GM21619 (cell line): ENCODE data around the gene B3GALT2.

ENCODE experiments used
- ATAC-seq: cut with Tn5 transposase; IDR thresholded peaks from one replicate; pipeline ENCODE4 v1.9.1; 2021; ENCODE audit not compliant: unreplicated experiment

The B3GALT2 gene

GRCh38 chr1:193183019-193183627 is 3.3 kb downstream of the B3GALT2 start:
- peak; percentile 61 for ATAC-seq

- no peak for ATAC-seq
Observed at GRCh38 chr1:193181985-193182384, 4.4 kb downstream of the B3GALT2 start.

DNA sequence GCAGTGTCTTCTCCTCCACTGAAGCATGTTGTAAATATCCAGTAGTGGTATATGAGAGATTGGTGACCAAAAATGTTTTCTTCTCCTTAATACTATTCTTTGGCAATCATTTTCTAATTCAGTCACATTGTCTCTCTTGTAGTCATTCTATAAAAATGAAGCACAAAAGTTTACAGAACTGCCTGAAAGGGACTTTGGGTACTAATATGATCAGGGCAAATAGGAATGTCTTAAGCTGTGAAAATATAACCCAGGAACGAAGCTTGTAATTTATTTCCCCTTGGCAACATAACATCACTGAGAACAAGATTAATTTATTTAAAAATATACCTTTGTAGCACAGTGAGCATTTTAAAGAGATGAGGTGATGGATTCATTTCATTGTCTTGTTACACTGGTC is 4.9 kb downstream of the B3GALT2 start:
- no peak for ATAC-seq

DNA sequence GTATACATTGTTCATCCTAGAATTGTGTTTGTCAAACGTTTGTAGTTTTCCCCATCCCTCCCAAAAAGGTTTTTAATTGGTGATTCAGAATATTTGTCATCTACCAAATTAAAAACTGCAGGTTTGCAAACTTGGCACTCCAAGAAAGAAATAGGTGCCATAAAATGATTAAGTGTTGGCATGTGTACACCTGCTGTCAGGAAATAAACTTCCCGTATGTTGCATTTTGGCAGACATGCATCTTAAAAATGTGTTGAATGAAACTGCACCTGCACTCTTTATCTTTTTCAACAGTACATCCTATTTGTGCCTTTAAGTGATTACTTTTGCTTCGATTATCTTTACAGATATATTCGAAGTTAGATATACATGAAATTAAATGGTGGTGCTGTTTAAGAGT is 7.3 kb downstream of the B3GALT2 start:
- no peak for ATAC-seq

GRCh38 chr1:193176788-193177187 is 9.6 kb downstream of the B3GALT2 start:
- ATAC-seq: no peak

DNA sequence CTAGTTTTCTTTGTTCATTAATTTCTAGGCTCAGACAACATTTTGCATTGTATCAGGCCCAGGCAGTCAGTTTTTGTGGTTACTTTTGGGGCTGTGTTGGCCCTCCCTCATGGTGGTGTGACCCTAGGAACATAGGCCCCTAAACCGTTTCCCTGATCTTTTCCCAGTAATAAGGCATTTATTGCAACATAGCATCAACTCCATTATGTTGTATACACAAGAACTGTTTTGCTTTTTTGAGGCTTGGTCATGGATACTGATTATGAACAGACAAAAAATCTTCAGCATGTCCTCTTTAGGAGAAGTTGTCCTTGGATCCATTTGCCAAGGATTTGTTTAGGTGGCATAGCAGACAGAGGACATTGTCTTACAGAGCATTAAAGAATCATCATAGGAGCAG is 10.3 kb downstream of the B3GALT2 start:
- no peak for ATAC-seq

DNA sequence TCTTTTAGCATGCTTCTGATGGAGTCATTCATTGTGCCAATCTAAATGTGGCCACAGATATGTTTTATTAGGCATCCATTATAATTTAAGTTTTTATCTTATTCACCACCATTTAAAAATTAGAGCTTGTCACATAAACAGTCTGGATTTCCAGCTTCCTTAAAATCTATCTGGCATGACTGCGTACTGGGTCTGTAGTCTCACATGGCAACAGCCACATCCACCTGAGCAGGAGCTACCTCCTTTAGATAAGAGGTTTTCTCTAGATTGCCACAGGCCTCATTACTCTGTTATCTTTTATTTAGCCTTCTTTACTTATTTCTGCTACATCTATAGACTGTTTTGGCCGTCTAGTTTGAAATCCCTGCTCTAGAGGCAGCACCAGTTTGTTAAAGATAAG is 29.1 kb downstream of the B3GALT2 start:
- no peak for ATAC-seq

DNA sequence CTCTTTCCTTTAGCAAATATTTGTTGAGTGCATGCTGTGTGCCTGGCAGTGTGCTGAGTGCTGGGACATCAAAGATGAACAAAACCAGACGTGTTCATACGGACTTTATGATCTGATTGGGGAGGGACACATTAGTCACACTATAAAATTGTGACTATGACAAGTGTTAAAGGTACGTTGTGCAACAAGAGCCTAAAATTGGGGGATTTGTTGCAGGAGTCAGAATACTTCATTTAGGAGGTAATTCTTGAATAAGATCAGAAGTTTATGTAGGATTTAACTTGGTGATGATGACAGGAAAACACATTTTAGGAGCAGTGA is 29.6 kb downstream of the B3GALT2 start:
- ATAC-seq: no peak

DNA sequence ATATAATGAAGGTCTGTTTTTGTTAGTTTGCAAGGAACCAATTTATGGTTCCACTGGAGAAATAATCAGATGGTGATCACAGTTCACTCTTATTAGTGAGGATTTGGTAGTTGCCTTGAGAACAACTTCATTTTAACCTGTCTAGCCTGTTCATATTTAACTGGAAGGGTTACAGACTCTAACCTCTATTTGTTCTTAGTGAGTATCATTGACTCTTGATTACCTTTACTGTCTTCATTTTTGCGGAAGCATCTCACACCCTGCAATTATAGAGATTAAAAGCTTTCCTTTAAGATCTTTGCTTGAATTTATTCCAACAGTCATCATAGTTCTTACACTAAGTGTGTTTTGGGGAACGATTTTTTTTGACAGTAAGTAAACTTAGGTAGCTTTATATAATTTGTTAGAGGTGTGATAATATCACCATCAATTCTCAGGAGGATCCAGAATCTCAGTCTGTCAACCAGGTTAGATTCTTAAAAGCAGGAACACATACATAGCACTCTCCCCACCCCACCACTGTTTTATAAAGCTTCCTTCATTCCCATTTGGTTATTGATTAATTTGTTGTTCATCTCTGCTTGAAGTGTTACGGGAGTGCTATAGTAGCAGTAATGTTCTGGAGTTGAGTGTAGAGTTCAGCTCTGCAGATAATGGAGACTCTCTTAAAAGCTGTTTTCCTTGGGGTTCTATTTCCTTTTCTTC is 30.1 kb downstream of the B3GALT2 start:
- ATAC-seq: no peak

- no peak for ATAC-seq
Observed at GRCh38 chr1:193144999-193145398, 41.4 kb downstream of the B3GALT2 start.

DNA sequence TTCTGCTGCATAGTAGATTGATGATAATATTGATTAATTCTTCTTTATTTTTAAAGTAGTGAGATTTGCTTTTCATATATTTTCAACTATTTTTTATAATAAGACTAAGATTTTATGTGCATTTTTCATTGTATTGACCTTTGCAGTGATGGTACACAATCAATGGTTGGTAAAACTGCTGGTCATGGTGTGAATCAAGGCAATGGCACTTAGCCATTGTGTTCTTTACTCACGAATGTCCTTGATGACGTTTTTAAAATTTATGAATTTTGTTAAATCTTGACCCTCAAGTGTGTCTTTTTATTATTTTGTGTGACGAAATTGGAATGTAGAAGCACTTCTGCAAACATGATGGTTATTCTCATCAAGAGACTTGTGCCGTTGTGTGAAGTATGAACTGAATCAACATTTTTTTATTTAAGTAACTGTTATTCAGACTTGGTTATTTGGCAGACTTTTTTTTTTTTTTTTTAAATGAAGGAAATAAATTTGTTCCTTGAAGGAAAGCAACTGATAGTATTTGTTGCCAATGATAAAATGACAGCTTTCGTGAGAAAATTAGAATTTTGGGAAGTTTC is 42.0 kb downstream of the B3GALT2 start:
- ATAC-seq: no peak

DNA sequence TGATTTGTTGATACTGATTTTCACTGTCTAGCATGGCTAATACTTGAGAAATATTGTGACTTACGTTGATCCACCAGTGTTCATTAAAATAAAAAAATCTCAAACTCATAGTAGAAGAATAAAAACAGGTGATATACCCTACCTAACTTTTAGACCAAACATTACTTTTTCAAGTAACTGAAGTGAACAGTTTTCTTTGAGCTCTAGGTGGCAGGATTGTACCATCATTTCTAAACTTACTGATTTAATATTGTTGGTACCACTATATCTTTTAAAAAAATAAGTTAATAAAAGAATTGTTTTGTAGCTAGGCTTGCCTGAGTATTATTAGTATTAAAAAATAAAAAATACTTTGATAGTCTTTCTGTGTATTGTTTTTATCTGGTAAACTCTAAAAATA is 43.1 kb downstream of the B3GALT2 start:
- no peak for ATAC-seq

- ATAC-seq: no peak
Observed at GRCh38 chr1:193142409-193142808, 44.0 kb downstream of the B3GALT2 start.

DNA sequence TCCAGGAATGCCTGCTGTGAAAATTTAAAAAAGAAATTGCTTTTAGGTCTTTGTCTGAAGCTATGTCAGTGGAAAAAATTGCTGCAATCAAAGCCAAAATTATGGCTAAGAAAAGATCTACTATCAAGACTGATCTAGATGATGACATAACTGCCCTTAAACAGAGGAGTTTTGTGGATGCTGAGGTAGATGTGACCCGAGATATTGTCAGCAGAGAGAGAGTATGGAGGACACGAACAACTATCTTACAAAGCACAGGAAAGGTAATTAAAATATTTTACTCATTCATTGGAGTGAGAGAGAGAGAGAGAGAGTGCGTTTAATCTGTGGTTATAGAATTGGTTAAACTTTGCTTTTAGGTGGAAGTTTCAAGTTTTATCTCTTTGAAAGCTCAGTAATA is 44.6 kb downstream of the B3GALT2 start:
- no peak for ATAC-seq

GRCh38 chr1:193140254-193140653 is 46.2 kb downstream of the B3GALT2 start:
- no peak for ATAC-seq

GRCh38 chr1:193131266-193131860 is 55.0 kb downstream of the B3GALT2 start:
- ATAC-seq: peak; percentile 57
